GM19397 (cell line): ENCODE results near the gene DSCAM.

Experiments
- ATAC-seq: cut with Tn5 transposase; IDR thresholded peaks from one replicate; pipeline ENCODE4 v1.9.1; 2021; ENCODE audit warnings: mild to moderate bottlenecking, moderate library complexity; ENCODE audit not compliant: unreplicated experiment

The DSCAM gene

DNA sequence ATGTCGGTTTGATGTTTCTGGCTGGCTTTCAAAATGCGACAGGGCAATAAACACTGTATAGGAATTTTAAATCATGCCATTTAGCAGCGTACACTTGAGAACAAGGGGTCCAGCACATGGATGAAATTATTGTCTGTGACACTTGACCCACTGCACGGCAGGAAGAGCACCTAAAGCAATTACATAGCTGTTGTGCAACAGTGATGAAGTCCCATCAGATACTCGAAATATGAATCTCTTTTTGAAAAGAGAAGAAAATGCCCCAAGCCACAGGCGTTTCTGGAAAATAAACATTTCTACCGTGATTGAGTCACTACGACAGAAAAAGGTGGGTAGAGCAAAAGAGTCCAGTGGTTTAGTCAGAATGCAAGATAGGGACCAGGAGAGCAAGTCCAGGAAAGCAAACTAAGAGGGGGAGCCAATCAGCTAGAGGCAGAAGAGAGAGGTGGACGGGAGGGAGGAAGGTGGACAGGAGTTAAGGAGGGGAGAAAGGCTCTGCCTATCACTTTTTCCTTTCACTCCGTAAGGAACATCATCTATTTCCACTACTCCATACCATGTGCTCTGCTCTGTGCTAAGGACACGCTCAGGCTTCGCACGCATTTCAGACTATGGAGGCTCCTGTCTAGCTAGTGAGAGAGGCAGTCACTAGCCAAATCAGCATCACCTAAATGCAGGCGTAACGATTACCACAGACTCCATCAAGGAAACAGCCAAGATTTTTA lies 6.4 kb downstream of the DSCAM start:
- ATAC-seq, result no peak

DNA sequence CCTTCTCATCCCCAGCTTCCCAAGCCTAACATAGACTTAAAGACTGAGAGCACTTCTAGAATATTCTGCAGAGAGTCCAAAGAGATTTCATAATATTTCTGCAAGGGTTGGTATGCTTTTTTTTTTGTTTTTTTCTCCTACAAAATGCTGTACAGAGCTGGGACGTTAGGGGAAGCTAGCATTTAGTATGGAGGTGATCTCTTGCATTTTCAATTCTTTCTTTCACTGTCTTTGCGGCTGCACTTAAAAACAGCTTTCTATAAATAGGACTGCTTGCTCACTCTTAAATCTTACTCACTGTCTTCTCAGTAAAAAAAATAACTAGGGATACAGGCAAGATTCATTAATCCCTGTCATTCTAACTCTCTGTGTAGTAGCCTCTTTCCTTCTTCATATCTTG lies 7.4 kb downstream of the DSCAM start:
- no peak for ATAC-seq

DNA sequence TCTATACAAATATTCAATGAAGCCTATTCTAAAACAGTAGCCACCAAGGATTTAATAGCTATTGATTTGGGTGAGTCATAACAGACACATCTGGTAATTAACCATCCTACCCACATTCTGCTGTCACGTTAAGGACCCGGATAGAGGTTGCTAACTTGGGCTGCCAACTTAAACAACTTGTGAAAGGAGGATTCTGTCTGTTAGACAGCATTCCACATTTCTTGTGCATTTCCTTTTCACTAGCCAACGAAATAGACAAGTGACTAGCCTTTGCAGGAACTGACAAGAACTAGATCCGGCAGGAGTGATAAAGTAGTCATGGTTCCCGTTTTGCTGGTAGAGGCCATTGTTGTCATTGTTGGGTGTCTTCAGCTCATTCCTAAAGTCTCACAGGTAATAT lies 9.5 kb downstream of the DSCAM start:
- no peak for ATAC-seq

DNA sequence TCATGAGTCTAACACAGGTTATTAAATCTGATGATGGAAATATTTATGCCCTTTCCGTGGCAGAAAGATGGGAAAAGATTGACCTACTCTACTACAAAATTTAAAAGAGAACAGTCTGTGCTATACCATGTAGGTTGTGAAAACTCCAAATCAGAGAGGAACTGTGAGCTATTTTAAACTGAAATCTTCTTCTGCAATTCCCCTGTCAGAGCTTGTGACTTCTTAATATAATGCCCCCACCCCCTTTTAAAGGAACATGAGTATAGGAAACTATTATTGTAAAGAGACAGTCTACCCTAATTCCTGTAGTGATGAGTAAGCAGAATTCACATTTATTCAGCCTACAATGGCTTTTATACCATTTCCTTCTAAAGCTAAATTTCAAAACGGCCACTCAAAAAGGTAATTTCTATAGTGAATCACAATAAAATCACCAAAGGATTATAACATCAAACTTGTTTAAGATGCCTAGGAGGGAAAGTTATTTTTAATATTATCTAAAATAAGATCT lies 11.7 kb downstream of the DSCAM start:
- no peak for ATAC-seq

DNA sequence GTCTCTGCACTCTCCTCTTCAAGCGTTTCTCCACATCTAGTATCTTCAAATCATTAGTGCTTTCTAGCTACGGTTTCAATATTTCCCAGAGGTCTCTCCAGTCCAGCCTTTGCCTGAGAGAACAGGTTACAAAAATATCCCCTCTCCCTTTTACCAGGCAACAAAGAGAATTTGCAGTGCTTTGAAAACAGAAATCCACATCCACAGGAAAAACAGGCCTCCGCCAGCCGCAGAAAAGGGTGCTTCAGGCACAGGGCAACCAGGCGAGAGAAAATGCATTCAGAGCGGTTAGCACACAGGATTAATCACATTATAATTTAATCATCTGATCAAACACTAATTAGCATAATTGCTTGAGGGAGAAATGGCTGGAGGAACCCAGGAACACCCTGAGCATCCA lies 13.8 kb downstream of the DSCAM start:
- ATAC-seq, result no peak

DNA sequence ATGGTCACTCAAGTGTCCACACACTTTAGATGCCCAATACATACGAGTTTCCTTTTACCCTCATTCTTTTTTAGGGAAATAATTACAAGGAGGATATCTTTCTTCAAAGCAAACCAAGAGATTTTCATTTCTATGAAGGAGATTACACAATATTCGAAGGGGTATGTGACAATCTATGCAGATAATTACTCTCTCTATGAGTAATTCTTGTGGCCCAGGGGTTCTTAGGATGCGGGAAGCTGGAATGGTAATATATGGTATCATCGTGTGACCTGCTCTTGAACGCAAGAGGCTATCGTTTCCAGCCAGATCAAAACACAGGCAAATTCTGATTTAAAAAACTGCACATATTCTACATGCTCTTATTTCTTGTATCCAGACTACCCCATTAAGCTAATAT lies 14.6 kb downstream of the DSCAM start:
- ATAC-seq, result no peak

DNA sequence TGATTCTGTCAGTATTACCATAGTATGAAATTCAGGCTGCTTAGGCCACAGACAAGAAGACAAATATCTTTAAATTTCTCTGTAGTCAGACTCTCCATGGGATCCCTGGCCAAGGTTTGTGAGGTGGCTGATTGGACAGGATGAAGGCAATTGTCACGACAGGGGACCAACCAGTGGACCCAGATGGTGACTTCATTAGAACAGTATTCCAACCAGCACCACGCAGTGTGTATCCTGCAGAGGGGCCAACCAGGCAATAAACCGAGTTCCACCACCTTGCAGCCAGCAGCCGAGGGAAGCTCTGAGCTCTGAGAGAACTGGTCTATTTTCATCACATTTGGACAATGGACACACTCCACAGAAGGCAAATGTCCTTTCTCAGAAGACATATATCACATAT lies 16.1 kb downstream of the DSCAM start:
- no peak for ATAC-seq

DNA sequence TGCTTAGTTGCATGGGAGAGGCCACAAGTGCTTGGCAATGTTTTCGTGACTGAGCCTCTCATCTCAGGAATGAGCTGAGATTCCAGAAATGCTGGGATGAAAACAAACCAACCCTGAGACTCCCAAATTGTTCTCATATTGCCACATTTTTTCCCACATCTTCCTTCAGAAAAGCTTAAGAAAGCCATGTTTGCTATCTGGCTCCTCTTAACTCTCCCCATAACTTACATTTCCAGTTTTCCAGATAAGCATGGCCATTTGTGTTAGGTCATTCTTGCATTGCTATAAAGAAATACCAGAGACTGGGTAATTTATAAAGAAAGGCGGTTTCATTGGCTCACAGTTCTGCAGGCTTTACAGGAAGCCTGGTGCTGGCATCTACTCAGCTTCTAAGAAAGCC lies 17.2 kb downstream of the DSCAM start:
- ATAC-seq, result no peak

DNA sequence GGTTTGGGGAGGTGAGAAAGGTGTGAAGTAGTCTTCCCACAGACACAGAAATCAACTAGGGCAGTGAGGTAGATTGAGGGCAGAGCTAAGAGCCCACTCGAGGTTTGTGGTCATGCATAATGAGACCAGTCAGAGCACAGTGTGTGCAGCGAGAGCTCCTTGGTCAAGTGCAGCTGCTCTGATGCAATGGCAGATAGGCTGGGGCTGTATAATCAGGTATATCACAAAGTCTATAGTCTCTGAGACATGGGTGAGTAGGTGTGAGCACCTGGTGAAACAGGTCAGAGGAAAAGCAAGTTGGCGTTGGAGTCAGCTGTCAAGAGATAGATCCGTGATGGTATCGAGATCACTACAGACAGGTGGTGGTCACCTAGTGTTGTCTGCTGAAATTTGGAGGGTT lies 17.6 kb downstream of the DSCAM start:
- no peak for ATAC-seq

DNA sequence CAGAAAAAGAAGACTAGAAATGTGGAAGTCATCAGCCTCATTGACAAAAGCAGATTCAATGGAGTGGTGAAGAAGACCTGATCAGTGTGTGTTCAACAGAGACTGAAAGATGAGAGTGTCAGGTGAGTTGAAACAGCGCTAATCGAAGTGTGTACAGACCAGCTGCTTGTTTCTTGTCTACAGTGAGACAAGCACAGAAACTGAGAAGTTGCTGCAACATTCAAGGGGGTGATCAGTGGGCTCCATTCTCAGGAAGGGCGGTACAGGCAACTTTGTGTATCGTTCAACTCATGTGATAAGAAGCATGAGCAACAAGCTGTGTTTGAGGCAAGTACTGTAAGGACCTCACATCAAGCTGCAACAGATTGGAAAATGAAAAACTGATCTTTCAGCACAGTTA lies 19.4 kb downstream of the DSCAM start:
- no peak for ATAC-seq

DNA sequence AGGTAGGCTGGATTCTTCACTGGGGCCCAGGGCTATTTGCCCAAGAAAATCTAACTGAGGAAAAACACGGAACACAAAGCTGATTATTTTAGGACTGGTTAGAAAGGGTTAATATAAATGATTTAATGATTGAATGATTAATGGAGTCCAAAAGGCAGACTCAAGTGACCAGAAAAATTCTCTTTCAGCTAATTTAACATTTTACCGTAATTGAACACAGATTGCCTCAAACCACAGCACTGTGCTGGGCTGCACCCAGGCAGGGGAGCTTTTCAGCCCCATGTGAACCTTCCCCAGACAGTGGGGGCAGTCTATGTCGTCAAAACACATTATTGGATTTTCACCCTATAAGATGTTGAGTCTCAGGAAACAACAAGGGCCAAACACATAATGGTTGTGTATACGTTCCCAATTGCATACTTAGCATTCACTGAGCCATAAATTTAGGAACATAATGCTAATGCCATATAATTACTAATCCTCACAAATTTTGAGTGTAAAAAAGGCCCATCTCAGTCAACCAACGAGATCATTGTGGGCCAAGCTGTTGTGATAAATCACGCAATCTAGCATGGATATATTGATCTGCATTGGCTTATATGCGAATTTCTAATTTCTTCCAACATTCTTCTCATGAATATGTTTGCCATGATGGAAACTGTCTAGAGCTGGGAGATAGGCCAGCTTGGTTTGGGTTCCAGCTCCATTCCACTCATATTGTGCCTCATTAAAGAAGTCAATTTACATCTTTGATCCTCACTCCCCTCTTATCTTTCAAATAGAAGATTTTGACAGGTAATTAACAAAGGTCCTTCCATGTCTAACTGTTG lies 27.7 kb downstream of the DSCAM start:
- no peak for ATAC-seq

DNA sequence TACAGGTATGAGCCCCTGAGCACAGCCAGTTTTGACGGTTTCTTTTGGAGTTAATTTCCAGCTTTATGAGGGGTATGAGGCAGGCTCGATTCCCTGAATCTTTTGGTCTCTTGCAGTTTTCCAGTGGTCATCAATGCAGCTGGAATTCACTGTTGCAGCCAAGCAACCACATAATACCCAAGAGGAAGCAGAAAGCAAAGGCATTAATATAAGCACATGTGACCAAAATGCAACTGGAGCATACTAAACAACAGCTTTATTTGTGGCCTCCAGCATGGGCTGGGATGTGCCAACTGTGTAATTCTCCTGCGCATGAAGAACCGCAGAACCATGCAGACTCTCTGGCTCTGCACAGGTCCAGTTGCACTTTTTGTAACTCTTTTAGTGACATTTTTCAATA lies 33.0 kb downstream of the DSCAM start:
- no peak for ATAC-seq

DNA sequence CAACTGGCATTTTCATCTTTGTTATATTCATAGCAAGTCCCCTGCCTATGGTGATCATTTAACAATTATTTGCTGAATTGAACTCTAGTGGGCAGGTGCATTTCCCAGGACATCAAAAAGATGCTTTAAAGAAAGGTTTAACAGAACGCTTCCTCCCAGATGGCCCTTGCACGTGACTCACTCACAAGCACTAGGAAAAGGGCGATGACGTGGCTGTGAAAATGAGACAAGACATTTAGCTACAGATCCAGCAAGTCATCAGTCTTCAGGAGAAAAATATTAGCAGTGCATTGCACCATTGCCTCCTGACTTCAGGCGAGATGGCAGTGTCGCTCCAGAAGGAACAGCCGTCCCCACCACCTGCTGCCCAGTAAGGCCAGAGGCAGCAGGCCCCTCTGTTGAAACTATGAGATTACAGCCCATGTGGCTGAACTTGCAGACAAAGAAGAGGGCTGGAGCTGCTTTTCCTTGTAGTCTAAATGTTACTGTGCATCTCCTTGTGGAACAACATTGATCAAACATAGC lies 37.2 kb downstream of the DSCAM start:
- ATAC-seq, result no peak

DNA sequence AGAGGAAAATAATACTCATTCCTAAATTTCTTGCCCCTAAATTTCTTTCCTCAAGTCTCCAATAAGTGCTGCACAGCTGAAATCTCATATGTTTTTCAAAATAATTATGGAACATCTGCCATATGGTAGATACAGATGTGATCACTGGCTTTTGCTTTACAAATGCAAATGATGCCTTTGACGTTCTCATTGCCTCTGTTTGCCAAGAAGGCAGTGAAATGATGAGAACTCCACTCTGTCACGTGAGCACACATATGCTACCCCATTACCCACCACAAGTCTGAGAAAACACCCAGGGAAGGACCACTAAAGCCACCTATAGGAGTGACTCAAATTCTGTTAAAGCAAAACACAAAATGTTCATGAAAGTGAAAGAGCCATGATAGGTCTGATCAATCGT lies 43.9 kb downstream of the DSCAM start:
- ATAC-seq, result no peak

DNA sequence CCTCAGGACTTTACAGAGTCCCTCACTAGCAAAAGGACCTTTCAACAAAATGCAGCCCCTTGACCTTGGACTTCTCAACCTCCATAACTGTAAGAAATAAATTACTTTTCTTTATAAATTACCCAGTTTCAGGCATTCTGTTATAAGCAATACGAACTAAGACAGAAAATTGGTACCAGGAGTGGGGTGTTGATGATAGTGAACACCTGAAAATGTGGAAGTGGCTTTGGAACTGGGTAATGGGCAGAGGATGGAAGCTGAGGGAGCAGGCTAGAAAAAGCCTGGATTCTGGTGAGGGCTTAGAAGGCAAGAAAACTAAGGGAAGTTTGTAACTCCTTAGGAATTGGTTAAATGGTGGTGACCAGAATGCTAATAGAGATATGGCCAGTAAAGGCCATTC lies 46.8 kb downstream of the DSCAM start:
- no peak for ATAC-seq

DNA sequence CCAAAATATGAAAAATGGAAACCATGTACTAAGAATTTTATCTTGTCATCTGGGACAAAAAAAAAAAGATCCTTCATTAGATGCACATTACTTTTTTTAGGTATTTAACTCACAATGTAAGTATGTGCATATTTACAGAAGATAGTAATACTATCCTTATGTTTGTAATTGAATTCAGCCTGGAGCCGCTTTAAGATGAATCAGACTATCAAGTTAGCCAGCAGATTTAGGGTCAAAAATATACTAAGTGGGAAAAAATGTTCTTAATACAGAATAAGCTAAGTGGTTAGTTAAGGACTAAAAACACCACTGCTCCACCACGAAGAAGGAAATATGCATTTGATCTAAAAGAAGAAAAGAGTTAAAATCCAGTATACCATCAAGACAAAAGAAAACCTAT lies 49.1 kb downstream of the DSCAM start:
- ATAC-seq, result no peak

DNA sequence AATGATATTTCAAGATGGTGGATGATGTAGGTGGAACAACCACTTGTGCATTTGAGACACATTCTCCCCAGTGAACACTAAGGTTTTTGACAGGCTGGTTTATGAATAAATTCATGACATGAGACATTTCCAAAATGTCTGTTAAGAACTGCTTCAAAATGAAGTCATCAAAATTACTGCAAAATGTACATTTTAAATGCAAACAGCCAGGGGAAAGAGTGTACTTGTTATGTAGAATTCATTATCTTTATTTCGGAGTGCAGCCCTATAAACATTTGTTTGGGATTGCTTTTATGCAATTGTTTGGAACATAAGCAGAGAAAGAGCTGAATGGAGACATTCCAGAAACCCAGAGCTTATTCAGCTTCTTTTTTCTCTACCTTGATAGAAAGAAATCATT lies 49.5 kb downstream of the DSCAM start:
- no peak for ATAC-seq

DNA sequence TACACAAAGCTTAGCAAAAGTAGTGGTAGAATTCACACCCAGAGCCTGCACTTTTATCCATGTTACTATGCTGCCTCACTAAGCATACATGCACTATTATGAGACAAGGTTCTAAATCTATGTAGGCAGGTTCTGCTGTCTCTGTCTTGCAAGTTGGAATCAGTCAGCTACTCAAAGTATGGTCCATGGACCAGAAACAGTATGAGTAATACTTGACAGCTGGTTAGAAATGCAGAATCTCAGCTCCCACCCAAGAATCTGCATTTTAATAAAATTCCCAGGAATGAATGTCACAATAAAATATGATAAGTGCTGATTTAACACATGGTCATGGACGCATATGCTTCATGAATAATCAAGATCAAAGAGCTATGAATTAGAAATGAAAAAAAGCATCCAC lies 50.5 kb downstream of the DSCAM start:
- ATAC-seq, result no peak

DNA sequence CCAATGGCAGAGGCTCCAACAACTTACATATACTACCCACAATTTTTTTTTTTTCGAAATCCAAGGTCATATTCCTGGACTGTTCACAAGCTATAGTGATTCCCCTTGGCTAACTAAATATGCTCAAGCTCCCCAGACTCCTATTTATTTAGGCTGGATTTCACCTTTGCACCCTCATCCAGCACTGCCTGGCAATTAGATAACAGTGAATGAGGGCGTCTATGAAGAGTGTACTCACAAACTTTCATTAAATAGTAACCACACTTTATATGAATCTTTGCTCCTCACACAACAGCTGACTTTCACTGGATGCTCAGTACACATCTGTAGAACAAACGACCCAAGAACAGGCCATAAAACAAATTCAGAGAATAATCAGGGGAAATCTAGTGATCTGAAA lies 51.6 kb downstream of the DSCAM start:
- no peak for ATAC-seq

DNA sequence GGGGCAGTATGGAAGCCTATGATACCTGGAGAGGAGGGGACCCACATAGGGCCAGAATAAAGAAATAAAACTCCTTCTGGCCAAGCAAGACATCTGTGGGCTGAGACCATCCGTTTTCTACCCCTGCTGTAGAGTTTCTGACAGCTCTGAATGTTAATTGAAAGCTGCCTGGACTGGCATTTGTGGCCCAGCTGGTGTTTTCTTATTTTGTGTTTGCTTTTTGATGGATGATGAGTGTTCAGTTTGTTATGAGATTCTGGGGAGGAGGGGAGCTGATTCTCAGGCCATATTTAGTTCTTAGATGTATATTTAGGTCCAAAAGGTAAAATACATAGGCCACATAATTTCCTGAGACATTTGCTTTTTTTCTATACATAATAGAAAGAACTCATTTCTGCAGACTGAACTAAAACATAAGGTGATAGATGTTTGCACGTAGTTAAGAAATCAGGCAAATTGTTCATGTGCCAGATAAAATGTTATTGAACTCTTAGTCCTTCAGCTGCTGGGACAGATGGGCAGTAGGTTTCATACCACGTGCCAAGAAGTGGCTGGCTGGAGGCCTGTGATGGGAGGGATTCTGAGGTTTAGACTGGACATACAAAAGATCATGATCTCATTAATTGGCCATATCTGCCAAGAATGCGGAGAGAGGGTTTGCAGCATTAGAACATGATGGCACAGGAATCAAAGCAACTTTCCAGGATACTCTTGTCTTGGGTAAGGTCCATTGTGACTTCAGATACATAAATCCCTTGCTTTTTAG lies 54.1 kb downstream of the DSCAM start:
- no peak for ATAC-seq

DNA sequence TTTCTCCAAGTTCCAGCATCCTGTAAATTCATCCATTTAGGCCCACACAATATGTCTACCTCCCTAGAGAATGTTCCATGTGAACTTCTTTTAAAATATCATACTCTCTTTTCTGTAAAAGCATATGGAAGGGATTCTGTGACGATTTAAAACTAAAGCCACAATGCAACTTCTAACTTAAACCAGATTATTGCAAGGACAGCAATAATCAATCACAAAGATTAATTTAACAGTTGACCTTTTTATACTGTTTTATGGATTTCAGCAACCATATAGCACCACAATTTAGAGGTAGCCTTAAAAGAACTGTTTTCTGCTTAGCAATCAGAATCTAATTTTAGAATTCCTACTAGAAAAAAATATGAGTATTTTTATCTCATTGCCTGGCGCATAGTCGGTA lies 58.3 kb downstream of the DSCAM start:
- no peak for ATAC-seq
